Duodenal mucosa (tissue), 2 donors: ENCODE measurements around the gene CHMP2A.
"Not testable (repeated sequence)": the region's sequence is repeated elsewhere in the genome, so short reads cannot be mapped to it uniquely, and the experiment has no call there.

Source experiments
- H3K27ac ChIP-seq: one replicate; pipeline ENCODE4 v1.7.0; 2013; ENCODE audit warnings: low read depth, low read length
- H3K27me3 ChIP-seq, 2 donors: one replicate each; pipeline ENCODE4 v1.7.0; 2013; ENCODE audit warnings: low read length in 2 of 2, control low read depth in 1 of 2; ENCODE audit not compliant: insufficient read depth in 2 of 2, control insufficient read depth in 1 of 2
- H3K36me3 ChIP-seq, 2 donors: one replicate each; pipeline ENCODE4 v1.7.0; 2013; ENCODE audit warnings: low read length in 2 of 2, control low read depth in 1 of 2; ENCODE audit not compliant: insufficient read depth in 2 of 2, control insufficient read depth in 1 of 2
- H3K4me1 ChIP-seq, 2 donors: one replicate each; pipeline ENCODE4 v1.7.0; 2013; ENCODE audit warnings: low read length in 2 of 2, control low read depth in 1 of 2; ENCODE audit not compliant: insufficient read depth in 2 of 2, control insufficient read depth in 1 of 2
- H3K4me3 ChIP-seq, 2 donors: one replicate each; pipeline ENCODE4 v1.7.0; 2013; ENCODE audit warnings: low read length in 2 of 2, low read depth in 1 of 2
- H3K9ac ChIP-seq, 2 donors: one replicate each; pipeline ENCODE4 v1.7.0; 2013; ENCODE audit warnings: low read length in 2 of 2, low read depth in 1 of 2
- H3K9me3 ChIP-seq, 2 donors: one replicate each; pipeline ENCODE4 v1.7.0; 2013; ENCODE audit warnings: low read length in 2 of 2, control low read depth in 1 of 2; ENCODE audit not compliant: control insufficient read depth in 1 of 2

The CHMP2A gene

DNA sequence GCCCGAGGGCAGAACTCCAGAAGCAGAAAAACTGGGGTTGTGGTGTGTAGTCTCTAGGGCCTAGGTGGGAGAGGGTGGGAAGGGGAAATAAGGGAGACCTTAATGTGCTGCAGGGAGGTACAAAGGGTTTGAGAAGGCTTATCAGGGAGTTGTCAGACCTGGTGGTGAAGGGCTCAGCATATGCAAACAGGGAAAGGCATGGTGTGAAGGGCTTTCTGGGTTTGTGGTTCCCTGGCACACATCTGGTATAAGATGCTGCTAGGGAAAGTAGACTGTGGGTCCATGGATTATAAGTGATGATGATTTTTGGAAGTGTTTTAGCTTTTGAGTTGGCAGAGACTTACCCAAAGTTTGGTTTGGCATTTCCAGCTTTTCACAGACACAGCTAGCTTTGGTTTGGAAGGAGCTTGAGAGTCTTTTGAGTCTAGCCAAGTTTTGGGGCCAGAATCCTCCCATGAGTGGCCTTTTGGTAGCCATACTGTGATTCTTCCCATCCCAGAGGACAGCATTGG lies 8.8 kb downstream of the CHMP2A start:
- H3K4me1 ChIP-seq = peaks cover 19 to 20% of the 10 kb centered on the region in 2 donors
- peak overlapping the region; percentile 71 to 72 for H3K9ac ChIP-seq
- peak overlapping the region; percentile 90 to 92 for H3K4me3 ChIP-seq
- no peaks in the 10 kb centered on the region for H3K9me3 ChIP-seq
- H3K36me3 ChIP-seq = peaks cover 36 to 49% of the 10 kb centered on the region in 2 donors
- no peaks in the 10 kb centered on the region for H3K27me3 ChIP-seq
- H3K27ac ChIP-seq = no peak overlapping the region

DNA sequence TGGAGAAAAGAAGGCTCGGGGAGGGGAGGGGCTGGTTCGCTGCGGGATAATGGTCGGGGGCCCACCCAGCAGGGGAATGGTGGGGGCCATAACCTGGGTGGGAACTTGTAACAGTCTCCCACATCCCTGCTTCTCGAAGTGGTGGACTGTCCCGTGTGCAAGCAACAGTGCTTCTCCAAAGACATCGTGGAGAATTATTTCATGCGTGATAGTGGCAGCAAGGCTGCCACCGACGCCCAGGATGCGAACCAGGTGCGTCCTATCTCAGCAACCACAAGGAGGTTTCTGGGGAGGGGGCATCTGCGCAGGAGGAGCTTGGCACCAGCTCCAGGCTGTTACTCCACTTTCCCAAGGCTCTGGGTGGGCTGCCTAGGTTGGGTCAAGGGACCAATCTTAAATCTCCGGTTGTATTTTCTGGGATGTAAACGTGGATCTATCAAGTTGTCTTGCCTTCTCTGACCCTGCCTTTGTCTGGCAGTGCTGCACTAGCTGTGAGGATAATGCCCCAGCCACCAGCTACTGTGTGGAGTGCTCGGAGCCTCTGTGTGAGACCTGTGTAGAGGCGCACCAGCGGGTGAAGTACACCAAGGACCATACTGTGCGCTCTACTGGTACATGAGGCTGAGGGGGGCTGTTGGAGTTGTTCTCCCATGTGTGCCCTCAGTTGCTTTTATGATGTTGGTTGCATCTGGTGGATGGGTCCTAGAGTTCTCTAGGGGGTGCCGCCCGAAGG lies 9.5 kb downstream of the CHMP2A start:
- Histone ChIP-seq H3K9ac (peak overlapping the region; percentile 71 to 72), H3K4me1 (peaks cover 19 to 20% of the 10 kb centered on the region in 2 donors), H3K4me3 (peak overlapping the region; percentile 90 to 92), H3K27ac (no peak overlapping the region), H3K27me3 (no peaks in the 10 kb centered on the region), H3K9me3 (no peaks in the 10 kb centered on the region), H3K36me3 (peaks cover 30 to 43% of the 10 kb centered on the region in 2 donors)

DNA sequence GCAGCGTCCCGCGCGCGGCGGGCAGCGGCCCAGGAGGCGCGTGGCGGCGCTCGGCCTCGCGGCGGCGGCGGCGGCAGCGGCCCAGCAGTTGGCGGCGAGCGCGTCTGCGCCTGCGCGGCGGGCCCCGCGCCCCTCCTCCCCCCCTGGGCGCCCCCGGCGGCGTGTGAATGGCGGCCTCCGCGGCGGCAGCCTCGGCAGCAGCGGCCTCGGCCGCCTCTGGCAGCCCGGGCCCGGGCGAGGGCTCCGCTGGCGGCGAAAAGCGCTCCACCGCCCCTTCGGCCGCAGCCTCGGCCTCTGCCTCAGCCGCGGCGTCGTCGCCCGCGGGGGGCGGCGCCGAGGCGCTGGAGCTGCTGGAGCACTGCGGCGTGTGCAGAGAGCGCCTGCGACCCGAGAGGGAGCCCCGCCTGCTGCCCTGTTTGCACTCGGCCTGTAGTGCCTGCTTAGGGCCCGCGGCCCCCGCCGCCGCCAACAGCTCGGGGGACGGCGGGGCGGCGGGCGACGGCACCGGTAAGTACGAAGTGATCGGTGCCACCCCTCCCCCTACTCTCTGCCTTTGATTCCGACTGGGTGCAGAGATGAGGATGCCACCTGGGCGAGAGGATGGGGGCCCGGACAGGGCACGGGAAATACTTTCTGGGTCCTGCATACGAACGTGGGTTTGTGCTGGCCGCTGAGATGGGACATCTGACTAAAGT lies 10.2 kb downstream of the CHMP2A start:
- Histone ChIP-seq H3K4me3 (peak overlapping the region; percentile 90 to 92), H3K36me3 (peaks cover 23 to 36% of the 10 kb centered on the region in 2 donors), H3K27ac (peak overlapping the region; percentile 99), H3K9ac (peak overlapping the region; percentile 71 to 76), H3K27me3 (no peaks in the 10 kb centered on the region), H3K4me1 (peaks cover 19 to 20% of the 10 kb centered on the region in 2 donors), H3K9me3 (no peaks in the 10 kb centered on the region)

DNA sequence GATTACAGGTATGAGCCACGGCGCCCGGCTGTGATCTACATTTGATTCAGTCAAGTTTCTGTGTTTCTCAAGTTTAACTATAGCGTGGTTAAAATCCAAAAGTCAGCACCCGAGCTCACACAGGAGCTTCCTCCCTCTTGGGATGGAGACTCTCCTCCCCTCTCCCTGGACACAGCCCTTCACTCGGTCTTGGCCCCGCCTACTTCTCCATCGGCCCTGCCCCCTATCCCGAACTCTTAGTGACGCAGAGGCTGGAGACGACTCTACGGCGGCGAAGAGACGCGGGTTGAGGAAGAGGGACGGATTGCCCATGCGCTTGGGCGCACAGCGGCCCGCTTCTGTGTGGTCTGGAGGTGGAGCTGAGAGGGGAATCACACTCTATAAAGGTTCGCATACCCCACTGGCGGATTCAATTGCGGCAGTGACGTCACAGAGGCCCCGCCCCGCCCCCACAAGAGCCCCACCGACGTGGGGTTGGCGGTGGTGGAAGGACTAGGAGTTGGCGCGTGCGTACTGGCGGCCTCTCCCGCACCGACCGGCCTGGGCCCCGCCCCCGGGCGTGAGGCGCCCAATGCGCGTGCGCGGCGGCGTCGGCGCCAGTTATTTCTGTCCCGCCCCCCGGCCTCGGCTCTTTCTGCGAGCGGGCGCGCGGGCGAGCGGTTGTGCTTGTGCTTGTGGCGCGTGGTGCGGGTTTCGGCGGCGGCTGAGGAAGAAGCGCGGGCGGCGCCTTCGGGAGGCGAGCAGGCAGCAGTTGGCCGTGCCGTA lies 10.9 kb downstream of the CHMP2A start, which contains the start of gene TRIM28:
Gene TRIM28, plus strand, starts transcription at position 239 of the 765 bp plus-strand sequence. CDS start 694 bp downstream, outside the sequence.
- Histone ChIP-seq H3K4me1 (peaks cover 19 to 20% of the 10 kb centered on the region in 2 donors), H3K27ac (peak within 1 kb of the TSS; percentile 99), H3K9me3 (no peaks in the 10 kb centered on the region)

DNA sequence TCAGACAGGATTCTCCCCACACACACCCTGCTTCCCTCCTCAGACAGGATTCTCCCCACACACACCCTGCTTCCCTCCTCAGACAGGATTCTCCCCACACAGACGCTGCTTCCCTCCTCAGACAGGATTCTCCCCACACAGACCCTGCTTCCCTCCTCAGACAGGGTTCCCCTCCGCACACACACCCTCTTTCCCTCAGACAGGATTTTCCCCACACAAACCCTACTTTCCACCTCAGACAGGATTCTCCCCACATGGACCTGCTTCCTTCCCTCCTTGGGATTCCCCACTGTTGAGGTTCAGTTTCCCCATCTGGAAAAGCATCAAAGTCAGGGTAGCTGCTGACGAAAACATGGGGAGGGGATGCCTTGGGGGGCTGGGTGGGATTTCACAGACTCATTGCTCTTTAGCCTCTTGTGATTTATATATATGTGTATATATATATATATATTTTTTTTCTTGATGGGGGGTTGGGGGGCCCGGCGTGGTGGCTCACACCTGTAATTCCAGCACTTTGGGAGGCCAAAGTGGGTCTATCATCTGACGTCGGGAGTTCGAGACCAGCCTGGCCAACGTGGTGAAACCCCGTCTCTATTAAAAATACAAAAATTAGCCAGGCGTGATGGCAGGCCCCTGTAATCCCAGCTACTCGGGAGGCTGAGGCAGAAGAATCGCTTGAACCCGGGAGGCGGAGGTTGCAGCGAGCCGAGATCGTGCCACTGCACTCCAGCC lies 12.1 kb downstream of the CHMP2A start:
- H3K27ac ChIP-seq, H3K9ac ChIP-seq: not testable (repeated sequence)
- H3K27me3 ChIP-seq = peaks cover 3 to 12% of the 10 kb centered on the region in 2 donors

More for the DNA sequence above, 10.9 kb downstream of the CHMP2A start, which contains the start of gene TRIM28:
- Histone ChIP-seq H3K4me3 (peak within 1 kb of the TSS; percentile 90 to 92), H3K27me3 (peaks cover 0 to 7% of the 10 kb centered on the region in 2 donors), H3K9ac (peak within 1 kb of the TSS; percentile 76 to 90), H3K36me3 (peaks cover 15 to 29% of the 10 kb centered on the region in 2 donors)

DNA sequence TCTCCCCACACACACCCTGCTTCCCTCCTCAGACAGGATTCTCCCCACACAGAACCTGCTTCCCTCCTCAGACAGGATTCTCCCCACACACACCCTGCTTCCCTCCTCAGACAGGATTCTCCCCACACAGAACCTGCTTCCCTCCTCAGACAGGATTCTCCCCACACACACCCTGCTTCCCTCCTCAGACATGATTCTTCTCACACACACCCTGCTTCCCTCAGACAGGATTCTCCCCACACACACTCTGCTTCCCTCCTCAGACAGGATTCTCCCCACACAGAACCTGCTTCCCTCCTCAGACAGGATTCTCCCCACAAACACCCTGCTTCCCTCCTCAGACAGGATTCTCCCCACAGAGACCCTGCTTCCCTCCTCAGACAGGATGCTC lies 15.7 kb downstream of the CHMP2A start:
- H3K4me3 ChIP-seq, H3K27ac ChIP-seq, H3K36me3 ChIP-seq, H3K4me1 ChIP-seq, H3K9me3 ChIP-seq, H3K9ac ChIP-seq: not testable (repeated sequence)
- peaks cover 3 to 12% of the 10 kb centered on the region in 2 donors for H3K27me3 ChIP-seq

More for the DNA sequence above, 12.1 kb downstream of the CHMP2A start:
- peaks cover 3 to 17% of the 10 kb centered on the region in 2 donors for H3K36me3 ChIP-seq
- peaks cover 25 to 27% of the 10 kb centered on the region in 2 donors for H3K4me1 ChIP-seq
- H3K4me3 ChIP-seq, H3K9me3 ChIP-seq: not testable (repeated sequence)

DNA sequence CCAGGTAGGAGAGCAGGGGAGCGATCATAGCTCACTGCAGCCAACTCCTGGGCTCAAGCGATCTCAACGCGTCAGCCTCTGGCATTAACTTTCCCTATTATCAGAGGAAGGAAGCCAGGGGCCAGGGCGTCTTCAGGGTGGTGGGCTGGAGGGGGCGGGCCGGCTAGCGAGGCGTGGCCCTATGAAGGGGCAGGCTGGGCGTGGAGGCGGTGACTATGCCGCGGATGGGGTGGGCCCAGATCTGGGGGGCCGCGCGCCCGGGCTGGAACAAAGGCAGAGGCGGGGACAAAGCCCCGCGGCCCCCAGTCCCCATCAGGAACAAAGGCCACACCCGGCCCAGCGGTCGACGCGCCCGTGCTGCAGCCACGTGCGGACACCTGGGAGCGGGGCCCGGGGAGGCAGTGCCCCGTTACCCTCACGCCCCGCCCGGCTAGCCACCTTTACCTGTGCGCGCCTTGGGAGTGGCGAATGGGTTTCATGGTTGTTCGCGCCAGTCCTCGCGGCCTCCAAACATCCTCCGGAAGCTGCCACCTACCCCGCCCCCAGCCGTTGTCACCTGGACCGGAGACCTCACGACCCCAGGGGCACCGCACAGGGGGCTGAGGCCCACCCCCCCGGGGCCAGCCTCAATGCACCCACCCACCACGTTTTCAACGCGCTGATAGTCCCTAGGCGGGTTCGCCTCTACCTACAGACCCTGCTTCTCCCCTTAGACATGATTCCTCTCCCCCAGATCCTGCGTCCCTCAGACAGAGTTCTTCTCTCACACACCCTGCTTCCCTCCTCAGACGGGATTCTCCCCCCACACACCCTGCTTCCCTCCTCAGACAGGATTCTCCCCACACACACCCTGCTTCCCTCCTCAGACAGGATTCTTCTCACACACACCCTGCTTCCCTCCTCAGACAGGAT lies 16.4 kb downstream of the CHMP2A start:
- H3K9ac ChIP-seq = no peak overlapping the region
- no peak overlapping the region for H3K27ac ChIP-seq

DNA sequence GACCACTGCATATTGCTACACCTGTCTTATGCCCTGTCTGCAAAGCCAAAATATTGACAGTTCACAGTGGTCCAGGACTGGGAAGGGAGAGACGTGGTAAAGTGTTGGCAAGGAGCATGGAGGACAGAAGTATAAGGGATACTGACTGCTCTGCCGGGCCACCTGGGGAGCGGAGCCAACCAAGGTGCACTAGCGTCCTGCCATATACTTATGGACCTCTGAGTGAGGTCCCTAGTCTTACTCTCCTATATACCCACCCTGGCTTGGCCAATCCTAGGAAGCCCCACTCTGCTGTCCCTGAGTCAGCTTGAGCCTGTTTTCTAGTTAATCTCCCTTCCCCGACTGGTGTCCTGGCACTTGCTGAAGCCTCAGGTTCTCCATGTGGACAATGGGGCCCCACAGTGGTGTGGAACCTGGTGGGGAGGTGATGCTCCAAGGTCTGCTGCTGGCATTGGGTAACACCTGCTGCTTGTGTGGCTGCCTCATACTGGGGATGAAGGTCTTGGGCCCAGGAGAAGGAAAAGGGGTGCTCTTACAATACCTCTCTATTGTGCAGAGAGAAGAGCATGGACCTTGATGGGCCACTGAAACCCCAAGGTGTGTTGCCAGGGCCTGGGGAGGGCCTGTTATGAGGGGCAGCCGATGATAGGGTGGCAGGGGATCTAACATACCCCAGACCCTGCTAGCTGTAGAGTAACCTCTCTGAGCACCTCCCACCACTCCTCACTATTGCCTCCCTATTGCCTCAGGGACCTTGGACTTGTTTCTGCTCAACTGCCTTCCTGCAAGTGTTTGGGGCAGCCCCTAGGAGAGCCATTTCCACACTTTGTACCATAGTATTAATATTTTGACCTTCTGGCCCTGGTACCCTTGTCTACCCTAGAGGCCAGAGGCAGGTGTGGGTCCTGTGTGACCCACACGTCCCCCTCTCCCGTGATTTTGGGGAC lies 17.8 kb downstream of the CHMP2A start:
- H3K36me3 ChIP-seq = no peaks in the 10 kb centered on the region
- no peaks in the 10 kb centered on the region for H3K9me3 ChIP-seq
- no peak overlapping the region for H3K4me3 ChIP-seq
- H3K9ac ChIP-seq = no peak overlapping the region
- peaks cover 3 to 12% of the 10 kb centered on the region in 2 donors for H3K27me3 ChIP-seq
- no peak overlapping the region for H3K27ac ChIP-seq
- H3K4me1 ChIP-seq = peaks cover 6 to 7% of the 10 kb centered on the region in 2 donors

More for the DNA sequence above, 16.4 kb downstream of the CHMP2A start:
- Histone ChIP-seq H3K4me3 (peak overlapping the region; percentile 22 to 58), H3K27me3 (peaks cover 3 to 12% of the 10 kb centered on the region in 2 donors), H3K36me3 (no peaks in the 10 kb centered on the region), H3K9me3 (no peaks in the 10 kb centered on the region), H3K4me1 (peaks cover 6 to 7% of the 10 kb centered on the region in 2 donors)
